ENCODE results near the gene VCL.
"Not testable (repeated sequence)": the region's sequence is repeated elsewhere in the genome, so short reads cannot be mapped to it uniquely, and the experiment has no call there.

Gene VCL

GRCh38 chr10:74061104-74061503 is 63.2 kb downstream of the VCL start:
- DNase-seq (ENCODE audit: low read depth) = no peak
- H3K4me3 ChIP-seq (ENCODE audit: low read depth, low read length) = no peak overlapping the region

- H3K4me3 ChIP-seq (ENCODE audit: low read depth, low read length); DNase-seq (ENCODE audit: low read depth): not testable (repeated sequence)
These were observed 64.1 kb downstream of the VCL start for GRCh38 chr10:74061978-74062377.

- DNase-seq (ENCODE audit: low read depth) = no peak
- H3K4me3 ChIP-seq (ENCODE audit: low read depth, low read length) = no peak overlapping the region
These were observed 65.3 kb downstream of the VCL start for GRCh38 chr10:74063256-74063655.

GRCh38 chr10:74067373-74068352 is 69.7 kb downstream of the VCL start:
- no peak overlapping the region for H3K4me3 ChIP-seq (ENCODE audit: low read depth, low read length)
- no peak for DNase-seq (ENCODE audit: low read depth)

GRCh38 chr10:74071157-74071556 is 73.2 kb downstream of the VCL start:
- H3K4me3 ChIP-seq (ENCODE audit: low read depth, low read length) = no peak overlapping the region
- no peak for DNase-seq (ENCODE audit: low read depth)

GRCh38 chr10:74072503-74072902 is 74.6 kb downstream of the VCL start:
- H3K4me3 ChIP-seq (ENCODE audit: low read depth, low read length) = no peak overlapping the region
- DNase-seq (ENCODE audit: low read depth) = no peak

- no peak for DNase-seq (ENCODE audit: low read depth)
- no peak overlapping the region for H3K4me3 ChIP-seq (ENCODE audit: low read depth, low read length)
These were observed 78.0 kb downstream of the VCL start for GRCh38 chr10:74075906-74076305.

GRCh38 chr10:74076961-74077360 is 79.0 kb downstream of the VCL start:
- no peak overlapping the region for H3K4me3 ChIP-seq (ENCODE audit: low read depth, low read length)
- no peak for DNase-seq (ENCODE audit: low read depth)

GRCh38 chr10:74077416-74077815 is 79.5 kb downstream of the VCL start:
- no peak overlapping the region for H3K4me3 ChIP-seq (ENCODE audit: low read depth, low read length)

GRCh38 chr10:74078037-74078436 is 80.1 kb downstream of the VCL start:
- no peak for DNase-seq (ENCODE audit: low read depth)
- H3K4me3 ChIP-seq (ENCODE audit: low read depth, low read length) = no peak overlapping the region

More at GRCh38 chr10:74077416-74077815, 79.5 kb downstream of the VCL start:
- no peak for DNase-seq (ENCODE audit: low read depth)

- no peak overlapping the region for H3K4me3 ChIP-seq (ENCODE audit: low read depth, low read length)
- no peak for DNase-seq (ENCODE audit: low read depth)
These were observed 81.4 kb downstream of the VCL start for GRCh38 chr10:74079028-74079935.

- DNase-seq (ENCODE audit: low read depth) = no peak
- H3K4me3 ChIP-seq (ENCODE audit: low read depth, low read length) = no peak overlapping the region
These were observed 82.1 kb downstream of the VCL start for GRCh38 chr10:74079936-74080590.

GRCh38 chr10:74081192-74081803 is 83.4 kb downstream of the VCL start:
- no peak for DNase-seq (ENCODE audit: low read depth)
- H3K4me3 ChIP-seq (ENCODE audit: low read depth, low read length) = no peak overlapping the region

- H3K4me3 ChIP-seq (ENCODE audit: low read depth, low read length) = no peak overlapping the region
- no peak for DNase-seq (ENCODE audit: low read depth)
These were observed 84.2 kb downstream of the VCL start for GRCh38 chr10:74081941-74082718.

- DNase-seq (ENCODE audit: low read depth) = no peak
- H3K4me3 ChIP-seq (ENCODE audit: low read depth, low read length) = no peak overlapping the region
These were observed 85.4 kb downstream of the VCL start for GRCh38 chr10:74083304-74083703.

- no peak overlapping the region for H3K4me3 ChIP-seq (ENCODE audit: low read depth, low read length)
- DNase-seq (ENCODE audit: low read depth) = no peak
These were observed 87.0 kb downstream of the VCL start for GRCh38 chr10:74084955-74085354.

- DNase-seq (ENCODE audit: low read depth) = no peak
- no peak overlapping the region for H3K4me3 ChIP-seq (ENCODE audit: low read depth, low read length)
These were observed 88.4 kb downstream of the VCL start for GRCh38 chr10:74086317-74086716.

- DNase-seq (ENCODE audit: low read depth) = no peak
- H3K4me3 ChIP-seq (ENCODE audit: low read depth, low read length) = no peak overlapping the region
These were observed 90.8 kb downstream of the VCL start for GRCh38 chr10:74088722-74089121.

- no peak overlapping the region for H3K4me3 ChIP-seq (ENCODE audit: low read depth, low read length)
- no peak for DNase-seq (ENCODE audit: low read depth)
These were observed 94.5 kb downstream of the VCL start for GRCh38 chr10:74092372-74092771.
